ENCODE data around the gene KDM5B. TPM values are rescaled to one million over a fixed set of nuclear protein-coding genes. Genes with fewer than 3 reads are reported as not detected.

The KDM5B gene
- total RNA-seq, 1 donor from 2014 or later, result 316 TPM

GRCh38 chr1:202762019-202762418 lies 46.2 kb downstream of the KDM5B start:
- Mint-ChIP-seq H3K27ac (peak overlapping the region; percentile 54), H3K9me3 (ENCODE audit: low read depth) (no peaks in the 10 kb centered on the region), H3K27me3 (no peaks in the 10 kb centered on the region), H3K4me3 (ENCODE audit: low read depth) (no peak overlapping the region), H3K36me3 (ENCODE audit: insufficient read depth) (peaks cover 32% of the 10 kb centered on the region), H3K4me1 (ENCODE audit: low read depth) (no peaks in the 10 kb centered on the region)
- no peak for DNase-seq (ENCODE audit: low spot score, unreplicated experiment)
- TF ChIP-seq CTCF (IDR thresholded peaks at IDR 0.05; ENCODE audit: unreplicated experiment), result no peak

GRCh38 chr1:202760589-202760988 lies 47.6 kb downstream of the KDM5B start:
- Mint-ChIP-seq H3K4me1 (ENCODE audit: low read depth) (no peaks in the 10 kb centered on the region), H3K27me3 (no peaks in the 10 kb centered on the region), H3K27ac (peak overlapping the region; percentile 16), H3K4me3 (ENCODE audit: low read depth) (no peak overlapping the region), H3K9me3 (ENCODE audit: low read depth) (no peaks in the 10 kb centered on the region), H3K36me3 (ENCODE audit: insufficient read depth) (peaks cover 36% of the 10 kb centered on the region)
- TF ChIP-seq CTCF (IDR thresholded peaks at IDR 0.05; ENCODE audit: unreplicated experiment), result no peak
- DNase-seq (ENCODE audit: low spot score, unreplicated experiment), result no peak

- no peak for DNase-seq (ENCODE audit: low spot score, unreplicated experiment)
- Mint-ChIP-seq H3K27ac (no peak overlapping the region), H3K4me3 (ENCODE audit: low read depth) (no peak overlapping the region), H3K4me1 (ENCODE audit: low read depth) (no peaks in the 10 kb centered on the region), H3K9me3 (ENCODE audit: low read depth) (no peaks in the 10 kb centered on the region), H3K36me3 (ENCODE audit: insufficient read depth) (peaks cover 43% of the 10 kb centered on the region), H3K27me3 (no peaks in the 10 kb centered on the region)
- TF ChIP-seq CTCF (IDR thresholded peaks at IDR 0.05; ENCODE audit: unreplicated experiment), result no peak
Observed at GRCh38 chr1:202756391-202756790, 51.8 kb downstream of the KDM5B start.

GRCh38 chr1:202754293-202754692 lies 53.9 kb downstream of the KDM5B start:
- TF ChIP-seq CTCF (IDR thresholded peaks at IDR 0.05; ENCODE audit: unreplicated experiment), result no peak
- Mint-ChIP-seq H3K4me3 (ENCODE audit: low read depth) (no peak overlapping the region), H3K4me1 (ENCODE audit: low read depth) (no peaks in the 10 kb centered on the region), H3K27ac (no peak overlapping the region), H3K9me3 (ENCODE audit: low read depth) (no peaks in the 10 kb centered on the region), H3K36me3 (ENCODE audit: insufficient read depth) (peaks cover 46% of the 10 kb centered on the region), H3K27me3 (no peaks in the 10 kb centered on the region)
- no peak for DNase-seq (ENCODE audit: low spot score, unreplicated experiment)

- Mint-ChIP-seq H3K27me3 (no peaks in the 10 kb centered on the region), H3K36me3 (ENCODE audit: insufficient read depth) (peaks cover 53% of the 10 kb centered on the region), H3K4me1 (ENCODE audit: low read depth) (no peaks in the 10 kb centered on the region), H3K27ac (no peak overlapping the region), H3K4me3 (ENCODE audit: low read depth) (no peak overlapping the region), H3K9me3 (ENCODE audit: low read depth) (no peaks in the 10 kb centered on the region)
- no peak for TF ChIP-seq CTCF (IDR thresholded peaks at IDR 0.05; ENCODE audit: unreplicated experiment)
- DNase-seq (ENCODE audit: low spot score, unreplicated experiment), result no peak
Observed at GRCh38 chr1:202752774-202753173, 55.4 kb downstream of the KDM5B start.
